Ammon's horn (tissue), 1 donor: ENCODE results near the gene C2CD4D.
A peak's percentile ranks its signal among the peaks of the same experiment; 100 is the strongest.
"Not testable (repeated sequence)": the region's sequence is repeated elsewhere in the genome, so short reads cannot be mapped to it uniquely, and the experiment has no call there.

Source experiments
- DNase-seq: peaks from one replicate; pipeline ENCODE4 v3.0.0-alpha.2; 2016; ENCODE audit warnings: low spot score

The C2CD4D gene

DNA sequence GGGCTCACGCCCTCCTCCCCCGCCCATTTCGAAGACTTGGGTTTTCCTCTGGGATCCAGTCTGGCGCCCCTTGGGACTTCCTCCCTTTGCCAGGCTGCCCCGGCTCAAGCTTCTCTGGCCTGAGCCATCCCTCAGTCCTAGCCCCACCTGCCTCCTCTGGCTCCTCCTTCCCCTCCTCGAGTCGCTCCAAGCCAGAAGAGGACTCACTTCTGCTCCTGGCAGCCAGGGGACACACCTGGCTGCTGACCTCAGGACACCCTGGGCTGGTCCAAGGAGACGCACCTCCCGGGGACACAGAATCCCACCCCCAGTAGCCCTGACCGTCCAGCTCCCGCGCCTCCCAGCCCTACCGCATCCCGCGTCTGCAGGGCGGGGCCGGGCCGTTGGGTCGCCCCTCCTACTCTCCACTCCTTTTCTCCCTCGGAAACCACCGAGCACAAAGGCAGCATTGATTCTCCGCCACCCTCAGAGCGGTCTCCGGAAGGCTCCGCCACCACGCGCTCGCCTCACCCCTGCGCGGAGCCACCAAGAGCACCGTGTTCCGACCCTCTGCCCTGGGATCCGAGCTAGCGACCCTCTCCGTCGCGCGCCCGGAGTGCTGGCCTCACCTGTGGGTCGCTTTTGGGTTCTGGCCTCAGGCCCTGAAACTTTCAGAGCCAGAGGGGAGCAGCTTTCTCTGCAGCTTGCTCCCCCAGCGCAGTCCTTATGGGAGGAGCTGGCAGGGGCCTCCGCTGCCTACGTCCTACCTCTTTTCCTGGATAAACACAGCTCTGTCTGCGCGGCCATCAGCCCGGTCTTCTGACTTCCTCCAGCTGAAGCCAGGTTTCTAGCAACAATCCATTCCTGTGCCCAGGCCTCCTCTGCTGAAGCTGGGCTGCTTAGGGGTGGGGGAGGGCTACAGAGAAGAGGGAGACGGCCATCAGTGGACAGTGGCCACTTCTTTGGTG, at the start of gene C2CD4D:
Gene C2CD4D (minus strand): TSS at position 364 of the 947 bp plus-strand sequence. CDS start 831 bp downstream, outside the sequence.
- peak; percentile 93 for DNase-seq

DNA sequence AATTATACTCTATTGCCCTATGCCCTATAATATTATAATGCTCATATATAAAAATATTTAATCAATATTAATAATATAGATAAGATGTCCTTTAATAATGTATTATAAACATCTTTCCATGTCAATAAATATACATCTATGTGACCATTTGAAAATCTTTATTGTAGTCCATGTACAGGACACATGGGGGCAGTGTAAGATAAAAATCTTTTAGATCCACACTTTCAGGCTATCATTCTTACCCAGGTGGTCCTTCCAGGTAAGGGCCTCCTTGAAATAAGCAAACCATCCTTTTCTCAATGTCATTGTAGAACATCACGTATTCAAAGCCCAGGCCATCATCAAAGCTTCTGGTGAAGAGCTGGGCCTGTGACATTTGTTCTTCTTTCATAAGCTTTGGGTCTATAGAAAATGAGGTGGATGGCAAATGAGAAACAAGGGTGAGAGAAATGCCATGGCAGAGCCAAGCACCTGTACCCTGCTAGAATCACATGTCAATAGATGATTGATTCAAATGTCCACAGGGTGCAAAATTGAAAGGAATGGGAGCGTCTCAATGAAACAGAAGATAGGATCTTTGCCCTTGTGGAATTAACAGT, 49.5 kb upstream of the C2CD4D start:
- DNase-seq: no peak

DNA sequence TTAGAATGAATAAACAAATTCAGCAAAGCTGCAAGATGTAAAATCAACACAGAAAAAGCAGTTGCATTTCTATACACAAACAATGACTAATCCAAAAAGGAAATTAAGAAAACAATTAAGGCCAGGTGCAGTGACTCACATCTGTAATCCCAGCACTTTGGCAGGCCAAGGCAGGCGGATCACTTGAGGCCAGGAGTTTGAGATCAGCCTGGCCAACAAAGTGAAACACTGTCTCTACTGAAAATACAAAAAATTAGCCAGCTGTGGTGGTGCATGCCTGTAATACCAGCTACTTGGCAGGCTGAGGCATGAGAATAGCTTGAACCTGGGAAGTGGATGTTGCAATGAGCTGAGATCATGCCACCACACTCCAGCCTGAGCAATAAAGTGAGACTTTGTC, 47.4 kb upstream of the C2CD4D start:
- DNase-seq: no peak

DNA sequence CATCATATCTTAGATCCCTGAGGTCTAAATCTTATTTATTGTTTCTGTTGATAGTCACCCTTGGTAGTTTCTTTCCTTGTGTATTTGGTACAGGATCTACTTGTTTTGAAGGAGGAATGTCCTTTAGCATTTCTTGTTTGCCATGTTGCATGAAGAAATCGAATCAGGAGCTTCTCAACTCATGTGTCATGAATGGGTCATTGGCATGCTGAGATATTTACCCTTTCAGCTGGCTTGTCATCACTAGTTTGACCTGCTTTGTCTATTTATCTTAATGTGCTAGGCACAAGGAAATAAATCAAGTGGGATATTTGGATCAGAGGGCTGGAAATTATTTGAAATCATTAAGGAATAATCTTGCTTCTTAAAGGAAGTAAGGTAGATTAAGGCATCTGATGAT, 45.9 kb upstream of the C2CD4D start:
- DNase-seq: no peak

DNA sequence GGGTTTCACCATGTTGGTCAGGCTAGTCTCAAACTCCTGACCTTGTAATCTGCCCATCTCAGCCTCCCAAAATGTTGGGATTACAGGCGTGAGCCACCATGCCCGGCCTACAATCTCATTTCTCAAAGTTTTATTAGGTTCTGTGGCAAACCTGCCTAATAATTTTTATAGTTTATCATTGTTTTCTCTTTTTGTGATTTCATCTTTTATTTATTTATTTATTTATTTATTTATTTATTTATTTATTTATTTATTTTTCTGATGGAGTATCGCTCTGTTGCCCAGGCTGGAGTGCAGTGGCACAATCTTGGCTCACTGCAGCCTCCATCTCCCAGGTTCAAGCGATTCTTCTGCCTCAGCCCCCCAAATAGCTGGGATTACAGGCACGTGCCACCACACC, 45.3 kb upstream of the C2CD4D start:
- DNase-seq: not testable (repeated sequence)

DNA sequence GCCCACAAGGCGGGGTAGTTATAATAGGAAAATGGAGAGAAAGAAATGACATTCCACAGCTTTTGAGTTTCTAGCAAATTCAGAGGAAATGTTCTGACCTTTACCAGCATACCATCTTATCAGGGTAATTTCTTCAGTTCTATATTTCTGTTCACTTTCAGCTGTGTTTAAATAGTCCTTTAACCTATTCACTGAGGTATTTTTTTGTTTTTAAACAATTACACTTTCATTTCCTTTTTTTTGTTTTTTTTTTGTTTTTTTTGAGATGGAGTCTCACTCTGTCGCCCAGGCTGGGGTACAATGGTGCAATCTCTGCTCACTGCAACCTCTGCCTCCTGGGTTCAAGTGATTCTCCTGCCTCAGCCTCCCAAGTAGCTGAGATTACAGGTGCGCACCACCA, 44.8 kb upstream of the C2CD4D start:
- DNase-seq: not testable (repeated sequence)

DNA sequence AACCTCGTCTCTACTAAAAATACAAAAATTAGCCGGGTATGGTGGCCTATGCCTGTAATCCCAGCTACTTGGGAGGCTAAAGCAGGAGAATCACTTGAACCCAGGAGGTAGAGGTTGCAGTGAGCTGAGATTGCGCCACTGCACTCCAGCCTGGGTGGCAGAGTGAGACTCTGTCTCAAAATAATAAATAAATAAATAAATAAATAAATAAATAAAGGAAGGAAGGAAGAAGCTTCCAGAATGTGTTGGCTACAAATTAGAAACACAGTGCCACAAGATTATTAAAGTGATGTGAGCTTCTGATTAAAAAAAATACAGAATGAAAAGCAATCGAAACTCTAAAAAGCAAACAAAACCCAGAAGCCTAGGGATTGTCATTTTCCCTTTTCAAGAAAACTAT, 44.3 kb upstream of the C2CD4D start:
- DNase-seq: not testable (repeated sequence)

DNA sequence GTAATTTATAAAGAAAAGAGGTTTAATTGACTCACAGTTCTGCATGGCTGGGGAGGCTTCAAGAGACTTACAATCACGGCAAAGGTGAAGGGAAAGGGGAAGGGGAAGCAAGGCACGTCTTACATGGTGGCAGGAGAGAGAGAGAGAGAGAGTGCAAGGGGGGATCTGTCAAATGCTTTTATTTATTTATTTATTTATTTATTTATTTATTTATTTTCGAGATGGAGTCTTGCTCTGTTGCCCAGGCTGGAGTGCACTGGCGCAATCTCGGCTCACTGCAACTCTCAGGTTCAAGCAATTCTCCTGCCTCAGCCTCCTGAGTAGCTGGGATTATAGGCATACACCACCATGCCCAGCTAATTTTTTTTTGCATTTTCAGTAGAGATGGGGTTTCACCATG, 43.3 kb upstream of the C2CD4D start:
- not testable (repeated sequence) for DNase-seq

DNA sequence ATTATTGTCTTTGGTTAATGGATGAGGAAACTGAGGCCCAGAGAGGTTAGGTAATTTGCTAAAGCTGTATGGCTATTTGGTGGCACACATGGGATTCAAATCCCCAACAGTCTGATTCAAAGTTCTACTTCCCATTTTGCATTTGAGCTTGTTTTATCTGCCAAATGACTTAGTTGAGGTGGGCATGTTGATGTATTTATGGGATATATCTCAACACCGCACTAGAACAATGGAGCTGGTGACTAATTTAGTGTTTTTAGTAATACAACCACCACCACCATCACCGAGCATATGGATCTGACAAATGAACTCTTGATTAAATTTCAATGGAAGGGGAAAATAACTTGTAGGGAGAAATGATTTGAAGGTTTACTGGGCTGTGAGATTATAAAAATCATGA, 42.8 kb upstream of the C2CD4D start:
- no peak for DNase-seq

DNA sequence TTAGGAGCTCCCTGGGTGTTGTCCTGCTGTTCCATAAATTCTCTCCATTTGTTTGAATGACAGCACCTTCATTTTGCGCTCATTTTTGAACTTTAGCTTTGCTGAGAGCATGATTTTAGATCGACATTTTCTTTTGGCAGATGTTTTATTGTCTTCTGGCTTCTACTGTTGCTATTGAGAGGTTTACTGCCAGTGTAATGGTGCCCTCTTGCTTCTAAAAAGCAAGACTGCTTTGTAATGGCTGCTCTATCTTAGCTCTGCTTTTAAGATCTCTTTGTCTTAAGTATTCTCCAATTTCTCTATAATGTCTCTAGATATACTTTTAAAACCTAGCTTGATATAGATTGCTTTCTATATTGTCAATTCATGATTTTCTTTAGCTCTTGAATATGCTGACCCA, 41.9 kb upstream of the C2CD4D start:
- peak; percentile 62 for DNase-seq

DNA sequence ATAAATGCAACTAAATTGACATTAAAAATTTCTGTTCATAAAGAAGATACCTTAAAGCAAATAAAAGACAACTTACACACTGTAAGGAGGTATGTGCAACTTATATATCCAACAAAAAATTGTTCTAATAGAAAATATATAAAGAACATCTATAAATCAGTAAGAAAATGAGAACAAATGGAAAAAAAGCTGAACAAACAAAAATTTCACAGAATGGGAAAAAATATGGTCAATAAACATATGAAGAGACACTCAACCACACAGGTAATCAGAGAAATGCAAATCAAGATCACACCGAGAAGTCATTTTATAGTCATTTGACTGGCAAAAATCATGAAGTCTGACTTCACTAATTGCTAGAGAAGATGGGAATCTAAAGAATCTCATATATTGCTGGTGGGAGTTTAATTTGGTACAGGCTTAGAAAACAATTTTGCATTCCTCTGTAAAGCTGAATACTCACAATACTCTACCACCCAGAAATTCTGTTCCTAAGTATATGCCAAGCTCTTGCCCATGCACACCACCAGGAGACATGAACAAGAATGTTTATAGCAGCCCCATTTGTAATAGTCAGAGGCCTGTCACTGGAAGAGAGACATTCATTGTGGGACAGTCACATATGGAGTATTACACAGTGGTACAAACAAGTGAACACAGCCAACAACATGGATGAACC, 35.9 kb upstream of the C2CD4D start:
- no peak for DNase-seq

DNA sequence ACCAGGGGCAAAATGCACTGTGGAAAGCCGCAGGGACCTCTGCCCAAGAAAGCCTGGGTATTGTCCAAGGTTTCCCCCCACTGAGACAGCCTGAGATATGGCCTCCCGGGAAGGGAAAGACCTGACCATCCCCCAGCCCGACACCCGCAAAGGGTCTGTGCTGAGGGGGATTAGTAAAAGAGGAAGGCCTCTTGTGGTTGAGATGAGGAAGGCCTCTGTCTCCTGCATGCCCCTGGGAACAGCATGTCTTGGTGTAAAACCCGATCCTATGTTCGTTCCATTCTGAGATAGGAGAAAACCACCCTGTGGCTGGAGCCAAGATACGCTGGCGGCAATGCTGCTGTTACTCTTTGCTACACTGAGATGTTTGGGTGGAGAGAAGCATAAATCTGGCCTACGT, 33.2 kb upstream of the C2CD4D start:
- not testable (repeated sequence) for DNase-seq

DNA sequence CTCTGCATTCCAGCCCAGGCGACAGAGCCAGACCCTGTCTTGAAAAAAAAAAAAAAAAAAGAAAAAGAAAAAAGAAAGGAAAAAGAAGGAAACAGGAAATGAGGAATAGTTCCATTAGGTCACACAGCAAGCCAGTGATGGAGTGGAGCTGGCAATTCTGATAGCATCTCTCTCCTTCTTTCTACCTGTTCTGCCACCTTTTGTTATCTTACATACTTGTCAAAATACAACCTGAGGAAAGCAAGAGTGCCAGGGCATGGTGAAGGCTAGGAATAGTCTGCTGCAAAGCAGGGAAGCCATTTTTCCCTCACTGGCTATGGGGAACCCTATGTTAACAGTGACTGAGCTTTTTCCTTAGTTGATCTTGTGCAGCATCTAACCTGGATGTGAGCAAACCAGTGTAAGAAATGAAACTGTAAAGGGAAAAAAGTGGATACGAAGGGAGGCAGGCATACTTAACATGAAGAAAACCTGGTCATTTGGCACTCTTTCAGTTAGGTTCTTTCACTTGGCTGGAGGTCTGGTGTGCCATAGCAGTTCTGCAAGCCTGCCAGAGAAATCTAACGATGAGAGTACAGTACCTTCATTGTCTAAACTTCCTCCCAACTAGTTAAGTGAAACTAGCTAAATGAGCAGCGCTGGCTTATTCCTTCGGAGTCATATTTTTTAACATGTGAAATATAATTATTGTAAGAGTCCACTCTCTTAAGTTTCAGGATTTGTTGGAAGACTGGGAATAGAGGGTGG, 31.8 kb upstream of the C2CD4D start:
- no peak for DNase-seq

DNA sequence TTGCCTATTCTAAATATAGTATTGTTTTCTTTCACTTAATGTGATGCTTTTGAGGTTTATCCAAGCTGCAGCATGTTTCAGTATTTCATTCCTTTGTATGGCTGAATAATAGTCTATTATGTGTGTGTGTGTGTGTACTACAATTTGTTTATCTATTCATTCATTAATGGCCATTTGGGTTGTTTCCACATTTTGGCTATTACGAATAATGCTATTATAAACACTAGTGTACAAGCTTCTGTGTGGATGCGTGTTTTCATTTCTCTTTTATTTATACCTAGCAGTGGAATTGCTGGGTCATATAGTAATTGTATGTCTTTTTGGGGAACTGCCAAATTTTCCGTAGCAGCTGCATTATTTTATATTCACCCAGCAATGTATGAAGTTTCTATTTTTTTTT, 28.9 kb upstream of the C2CD4D start:
- no peak for DNase-seq

DNA sequence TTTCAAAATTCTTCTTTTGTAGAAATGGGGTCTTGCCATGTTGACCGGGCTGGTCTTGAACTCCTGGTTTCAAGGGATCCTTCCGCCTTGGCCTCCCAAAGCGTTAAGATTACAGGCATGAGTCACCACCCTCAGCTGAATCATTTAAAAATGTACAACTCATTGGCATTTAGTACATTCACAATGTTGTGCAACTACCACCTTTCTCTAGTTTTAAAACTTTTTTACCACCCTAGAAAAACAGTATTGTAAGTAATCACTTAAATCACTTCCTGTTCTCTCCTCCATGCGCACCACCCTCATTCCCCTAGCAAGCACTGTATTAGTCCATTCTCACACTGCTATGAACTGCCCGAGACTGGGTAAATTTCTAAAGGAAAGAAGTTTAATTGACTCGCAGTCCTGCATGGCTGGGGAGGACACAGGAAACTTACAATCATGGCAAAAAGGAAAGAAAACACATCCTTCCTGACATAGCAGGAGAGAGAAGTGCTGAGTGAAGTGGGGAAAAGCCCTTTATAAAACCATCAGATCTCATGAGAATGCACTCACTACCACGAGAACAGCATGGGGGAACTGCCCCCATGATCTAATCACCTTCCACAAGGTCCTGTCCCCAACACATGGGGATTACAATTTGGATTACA, 28.3 kb upstream of the C2CD4D start:
- no peak for DNase-seq

DNA sequence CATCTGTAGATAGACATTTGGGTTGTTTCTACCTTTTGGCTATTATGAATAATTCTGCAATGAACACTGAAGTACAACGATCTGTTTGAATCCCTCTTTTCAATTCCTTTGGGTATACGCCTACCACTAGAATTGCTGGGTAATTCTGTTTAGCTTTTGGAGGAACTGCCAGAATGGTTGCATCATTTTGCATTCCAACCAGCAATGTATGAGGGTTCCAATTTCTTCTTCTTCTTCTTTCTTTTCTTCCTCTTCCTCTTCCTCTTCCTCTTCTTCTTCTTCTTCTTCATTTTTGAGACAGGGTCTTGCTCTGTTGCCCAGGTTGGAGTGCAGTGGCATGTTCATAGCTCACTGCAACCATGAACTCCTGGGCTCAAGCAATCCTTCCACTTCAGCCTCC, 27.7 kb upstream of the C2CD4D start:
- DNase-seq: no peak

DNA sequence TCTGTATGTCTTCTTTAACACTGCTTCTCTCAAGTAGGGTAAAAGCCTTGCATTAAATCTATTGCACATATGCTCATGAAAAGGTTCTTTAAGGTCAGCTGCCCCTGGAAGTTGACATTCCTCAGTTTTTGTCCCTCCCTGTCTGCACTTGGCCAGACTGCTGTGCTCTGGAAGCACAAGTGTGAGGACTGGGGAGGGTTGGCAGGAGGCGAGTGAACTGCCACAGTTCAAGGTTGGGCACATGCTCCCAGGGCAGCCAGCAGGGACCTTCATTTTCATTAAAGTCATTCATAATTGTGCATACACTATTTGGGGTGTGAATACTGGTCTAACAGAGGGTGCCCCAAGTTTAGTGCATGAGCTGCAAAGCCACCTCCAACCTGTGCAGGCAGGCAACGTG, 24.8 kb upstream of the C2CD4D start:
- DNase-seq: no peak

DNA sequence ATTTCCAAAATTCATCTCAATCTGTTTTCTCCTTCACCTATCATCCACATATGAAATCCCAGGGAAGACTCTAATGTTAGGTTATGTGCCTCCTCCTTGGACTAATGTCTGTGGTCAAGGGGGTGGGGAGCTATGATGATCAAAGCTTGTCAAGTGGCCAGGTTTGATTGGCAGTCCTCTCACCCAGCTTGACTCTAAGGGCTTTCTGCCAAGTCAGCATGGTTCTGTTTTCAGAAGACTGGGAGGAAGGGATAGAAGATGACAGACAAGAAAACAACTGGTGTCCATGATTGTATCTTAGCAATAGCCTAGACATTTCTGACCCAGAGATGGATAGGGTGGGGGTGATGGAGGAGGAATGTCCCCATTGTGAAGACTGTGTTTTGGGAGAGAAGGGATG, 23.0 kb upstream of the C2CD4D start:
- DNase-seq: no peak

DNA sequence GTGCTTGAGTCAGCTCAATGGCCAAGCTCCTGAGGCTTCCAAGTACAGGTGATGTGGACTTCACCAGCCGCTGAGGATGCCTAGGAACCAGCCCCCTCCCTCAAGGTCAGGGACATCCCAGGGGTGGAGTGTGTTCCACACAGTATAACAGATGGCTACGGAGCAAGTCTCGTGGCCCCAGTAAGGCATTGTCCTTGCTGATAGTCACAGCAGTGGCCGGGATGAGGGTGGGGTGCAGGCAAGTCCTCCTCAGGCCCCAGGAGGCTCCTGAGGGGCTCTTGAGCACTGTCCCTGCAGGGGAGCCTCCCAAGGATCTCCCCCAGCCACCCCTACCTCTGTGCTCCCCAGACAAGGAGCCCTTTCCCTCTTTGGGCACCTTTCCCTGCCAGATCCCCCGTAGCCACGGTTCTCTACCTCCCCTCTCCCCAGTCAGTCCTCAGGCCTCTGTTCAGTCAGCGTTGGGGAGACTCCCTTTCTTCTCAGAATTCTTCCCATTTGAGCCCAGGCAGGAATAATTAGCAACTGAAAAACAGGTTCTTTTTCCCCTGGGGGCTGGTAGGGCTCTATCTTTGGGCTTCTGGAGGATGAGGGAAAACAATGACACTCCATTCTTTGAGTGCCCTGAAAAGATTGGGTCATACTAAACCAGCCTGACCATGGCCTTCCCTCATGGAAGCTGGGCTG, 21.0 kb upstream of the C2CD4D start:
- DNase-seq: no peak

DNA sequence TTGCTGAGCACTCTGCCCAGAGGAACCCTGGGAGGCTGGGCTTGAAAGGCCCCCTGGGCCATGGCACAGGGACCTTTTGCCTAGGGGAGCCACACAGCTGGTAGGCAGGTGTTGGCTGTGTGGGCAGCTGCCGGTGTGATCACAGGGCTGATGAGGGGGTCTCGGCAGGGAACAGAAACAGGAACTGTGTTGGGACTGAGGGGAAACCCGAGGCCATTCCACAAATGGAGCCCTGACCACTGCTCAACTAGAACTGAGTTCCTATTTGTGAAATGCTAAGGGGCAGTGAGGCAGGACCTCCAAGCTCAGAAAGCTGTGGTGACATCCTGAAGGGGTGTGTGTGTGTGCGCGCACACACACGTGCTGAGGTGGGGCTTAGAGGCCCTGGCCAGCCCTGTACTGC, 20.3 kb upstream of the C2CD4D start:
- DNase-seq: no peak
